ENCODE measurements around the gene MYBPC2. TPM values are rescaled to one million over a fixed set of nuclear protein-coding genes. Genes with fewer than 3 reads are reported as not detected.

MYBPC2 gene
- total RNA-seq, 1 donor, result not detected

DNA sequence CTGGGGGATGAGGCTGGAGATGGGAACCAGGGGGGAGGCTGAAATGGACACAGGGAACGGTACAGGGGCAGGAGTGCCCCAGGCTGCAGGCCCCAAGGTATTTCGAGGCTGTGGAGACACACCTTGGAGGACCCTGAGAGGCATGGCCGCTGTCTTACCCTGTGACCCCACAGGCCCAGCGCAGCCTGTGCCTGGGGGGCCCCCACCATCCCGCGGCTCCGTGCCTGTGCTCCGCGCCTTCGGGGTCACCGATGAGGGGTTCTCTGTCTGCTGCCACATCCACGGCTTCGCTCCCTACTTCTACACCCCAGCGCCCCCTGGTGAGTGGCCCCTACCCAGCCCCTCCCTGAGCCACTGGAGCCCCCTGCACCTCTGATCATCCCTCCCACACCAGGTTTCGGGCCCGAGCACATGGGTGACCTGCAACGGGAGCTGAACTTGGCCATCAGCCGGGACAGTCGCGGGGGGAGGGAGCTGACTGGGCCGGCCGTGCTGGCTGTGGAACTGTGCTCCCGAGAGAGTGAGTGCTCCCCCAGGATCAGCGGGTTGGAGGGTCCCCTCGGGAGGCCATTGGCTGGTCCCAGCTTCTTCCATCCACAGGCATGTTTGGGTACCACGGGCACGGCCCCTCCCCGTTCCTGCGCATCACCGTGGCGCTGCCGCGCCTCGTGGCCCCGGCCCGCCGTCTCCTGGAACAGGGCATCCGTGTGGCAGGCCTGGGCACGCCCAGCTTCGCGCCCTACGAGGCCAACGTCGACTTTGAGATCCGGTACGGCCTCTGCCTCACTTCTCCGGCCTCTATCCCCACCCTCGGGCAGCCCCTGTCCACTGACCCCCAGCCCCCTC, 30.9 kb upstream of the MYBPC2 start:
- no peak overlapping the region for H3K4me3 ChIP-seq (ENCODE audit: low read depth, low read length)
- no peak for DNase-seq (ENCODE audit: low read depth)
- TF ChIP-seq CTCF (IDR thresholded peaks at IDR 0.05; ENCODE audit: insufficient read depth, low read length), result no peak

DNA sequence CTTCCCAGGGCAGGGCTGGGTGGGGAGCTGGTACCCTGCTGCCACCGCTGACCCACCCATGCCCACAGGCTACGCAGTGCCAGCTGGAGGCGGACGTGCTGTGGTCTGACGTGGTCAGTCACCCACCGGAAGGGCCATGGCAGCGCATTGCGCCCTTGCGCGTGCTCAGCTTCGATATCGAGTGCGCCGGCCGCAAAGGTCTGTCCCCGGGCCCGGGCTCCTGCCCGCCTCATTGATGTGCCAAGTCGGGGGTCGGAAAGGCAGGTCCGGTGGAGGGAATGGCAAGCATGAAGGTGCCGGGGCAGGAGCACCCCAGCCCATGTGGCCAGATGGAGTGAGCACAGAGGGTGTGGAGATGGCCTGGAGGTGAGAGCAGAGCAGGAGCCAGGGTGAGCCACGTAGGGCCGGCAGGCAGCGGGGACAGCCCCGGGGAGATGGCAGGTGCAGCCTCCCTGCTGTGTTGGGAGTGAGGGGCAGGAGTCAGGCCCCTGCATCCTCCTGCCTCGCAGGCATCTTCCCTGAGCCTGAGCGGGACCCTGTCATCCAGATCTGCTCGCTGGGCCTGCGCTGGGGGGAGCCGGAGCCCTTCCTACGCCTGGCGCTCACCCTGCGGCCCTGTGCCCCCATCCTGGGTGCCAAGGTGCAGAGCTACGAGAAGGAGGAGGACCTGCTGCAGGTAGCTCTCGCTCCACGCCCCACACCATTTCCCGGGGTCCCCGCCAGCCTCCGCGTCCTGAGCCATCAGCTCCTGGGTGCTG, 30.0 kb upstream of the MYBPC2 start:
- no peak overlapping the region for H3K4me3 ChIP-seq (ENCODE audit: low read depth, low read length)
- no peak for TF ChIP-seq CTCF (IDR thresholded peaks at IDR 0.05; ENCODE audit: insufficient read depth, low read length)
- no peak for DNase-seq (ENCODE audit: low read depth)

DNA sequence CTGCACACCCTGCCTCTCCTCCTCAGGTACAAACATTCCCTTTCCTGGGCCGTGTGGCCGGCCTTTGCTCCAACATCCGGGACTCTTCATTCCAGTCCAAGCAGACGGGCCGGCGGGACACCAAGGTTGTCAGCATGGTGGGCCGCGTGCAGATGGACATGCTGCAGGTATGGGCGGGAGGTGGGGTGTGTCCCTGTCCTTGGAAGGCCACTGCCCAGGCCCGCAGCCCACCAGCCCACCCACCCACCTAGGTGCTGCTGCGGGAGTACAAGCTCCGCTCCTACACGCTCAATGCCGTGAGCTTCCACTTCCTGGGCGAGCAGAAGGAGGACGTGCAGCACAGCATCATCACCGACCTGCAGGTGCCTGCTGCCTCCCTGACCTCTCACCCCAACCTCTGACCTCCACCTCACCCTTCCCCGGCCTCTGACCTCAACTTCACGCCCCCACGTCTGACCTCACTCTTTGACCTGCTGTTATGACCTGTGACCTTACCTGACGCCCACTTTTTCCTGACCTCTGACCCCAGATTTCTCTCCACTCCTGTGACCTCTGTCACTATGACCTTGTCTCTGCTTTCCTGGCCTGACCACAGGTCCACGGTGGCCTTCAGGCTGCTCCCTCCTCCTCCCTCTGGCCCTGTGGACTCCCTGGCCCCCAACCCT, 26.4 kb upstream of the MYBPC2 start:
- TF ChIP-seq CTCF (IDR thresholded peaks at IDR 0.05; ENCODE audit: insufficient read depth, low read length), result no peak
- H3K4me3 ChIP-seq (ENCODE audit: low read depth, low read length), result no peak overlapping the region
- DNase-seq (ENCODE audit: low read depth), result no peak

DNA sequence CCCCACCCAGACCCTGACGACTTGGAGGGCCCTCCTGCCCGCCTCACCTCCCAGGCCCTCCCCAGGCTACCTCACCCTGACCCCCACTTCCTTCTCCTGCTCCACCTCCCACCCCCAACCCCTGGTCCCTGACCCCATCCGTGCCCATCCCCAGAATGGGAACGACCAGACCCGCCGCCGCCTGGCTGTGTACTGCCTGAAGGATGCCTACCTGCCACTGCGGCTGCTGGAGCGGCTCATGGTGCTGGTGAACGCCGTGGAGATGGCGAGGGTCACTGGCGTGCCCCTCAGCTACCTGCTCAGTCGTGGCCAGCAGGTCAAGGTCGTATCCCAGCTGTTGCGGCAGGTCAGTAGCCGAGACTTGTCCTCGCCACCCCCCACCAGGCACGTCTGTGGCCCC, 25.9 kb upstream of the MYBPC2 start:
- DNase-seq (ENCODE audit: low read depth), result no peak
- no peak for TF ChIP-seq CTCF (IDR thresholded peaks at IDR 0.05; ENCODE audit: insufficient read depth, low read length)
- no peak overlapping the region for H3K4me3 ChIP-seq (ENCODE audit: low read depth, low read length)

GRCh38 chr19:50409347-50409746, 23.3 kb upstream of the MYBPC2 start:
- TF ChIP-seq CTCF (IDR thresholded peaks at IDR 0.05; ENCODE audit: insufficient read depth, low read length), result no peak

GRCh38 chr19:50410109-50410508, 22.6 kb upstream of the MYBPC2 start:
- no peak overlapping the region for H3K4me3 ChIP-seq (ENCODE audit: low read depth, low read length)
- no peak for DNase-seq (ENCODE audit: low read depth)
- TF ChIP-seq CTCF (IDR thresholded peaks at IDR 0.05; ENCODE audit: insufficient read depth, low read length), result no peak

More at GRCh38 chr19:50409347-50409746, 23.3 kb upstream of the MYBPC2 start:
- no peak overlapping the region for H3K4me3 ChIP-seq (ENCODE audit: low read depth, low read length)
- DNase-seq (ENCODE audit: low read depth), result no peak
